GM18507 (cell line): Measurements from ENCODE around the gene LRPPRC.
"Not testable (repeated sequence)": the region's sequence is repeated elsewhere in the genome, so short reads cannot be mapped to it uniquely, and the experiment has no call there.

ENCODE experiments used
- DNase-seq: peaks from one replicate; pipeline ENCODE4 v3.0.0; 2011; ENCODE audit warnings: low read depth; ENCODE audit not compliant: insufficient read length; ENCODE audit errors: extremely low spot score
- FAIRE-seq: peaks from 2 replicates; lab custom pipeline; 2011; peaks lifted over from hg19 to GRCh38; lab: Jason Lieb, UNC

LRPPRC gene

GRCh38 chr2:43995733-43996533 is at the start of gene LRPPRC:
LRPPRC (minus strand) TSS chr2:43995989; CDS start chr2:43995947, 42 bp downstream.
- DNase-seq (peak; percentile 92), FAIRE-seq (peak; percentile 96)

GRCh38 chr2:44045061-44045460 is 49.3 kb upstream of the LRPPRC start:
- FAIRE-seq (no peak), DNase-seq (no peak)

GRCh38 chr2:44044281-44044720 is 48.5 kb upstream of the LRPPRC start:
- DNase-seq: peak; percentile 75
- FAIRE-seq: peak; percentile 86

- no peak for FAIRE-seq
Observed at GRCh38 chr2:44040365-44040764, 44.6 kb upstream of the LRPPRC start.

GRCh38 chr2:44038277-44038676 is 42.5 kb upstream of the LRPPRC start:
- no peak for DNase-seq
- FAIRE-seq: no peak

More at GRCh38 chr2:44040365-44040764, 44.6 kb upstream of the LRPPRC start:
- DNase-seq: no peak

GRCh38 chr2:44037221-44037620 is 41.4 kb upstream of the LRPPRC start:
- DNase-seq (no peak), FAIRE-seq (no peak)

GRCh38 chr2:44033947-44034346 is 38.2 kb upstream of the LRPPRC start:
- FAIRE-seq: no peak
- DNase-seq: no peak

GRCh38 chr2:44027076-44027475 is 31.3 kb upstream of the LRPPRC start:
- FAIRE-seq, DNase-seq: not testable (repeated sequence)

GRCh38 chr2:44016282-44016681 is 20.5 kb upstream of the LRPPRC start:
- FAIRE-seq: no peak

GRCh38 chr2:44015239-44015638 is 19.4 kb upstream of the LRPPRC start:
- FAIRE-seq: no peak
- DNase-seq: no peak

More at GRCh38 chr2:44016282-44016681, 20.5 kb upstream of the LRPPRC start:
- no peak for DNase-seq

GRCh38 chr2:44013205-44013604 is 17.4 kb upstream of the LRPPRC start:
- not testable (repeated sequence) for FAIRE-seq, DNase-seq

GRCh38 chr2:44010266-44010665 is 14.5 kb upstream of the LRPPRC start:
- FAIRE-seq: no peak
- DNase-seq: no peak

- DNase-seq (no peak), FAIRE-seq (no peak)
Observed at GRCh38 chr2:44009136-44009735, 13.4 kb upstream of the LRPPRC start.

GRCh38 chr2:44005846-44006245 is 10.1 kb upstream of the LRPPRC start:
- no peak for DNase-seq
- no peak for FAIRE-seq

GRCh38 chr2:44004735-44005602 is 9.2 kb upstream of the LRPPRC start:
- FAIRE-seq: no peak
- no peak for DNase-seq

GRCh38 chr2:44001716-44002115 is 5.9 kb upstream of the LRPPRC start:
- FAIRE-seq (no peak), DNase-seq (no peak)

- DNase-seq: no peak
- no peak for FAIRE-seq
Observed at GRCh38 chr2:43998263-43998662, 2.5 kb upstream of the LRPPRC start.

- FAIRE-seq: no peak
- no peak for DNase-seq
Observed at GRCh38 chr2:43993437-43993836, 2.4 kb downstream of the LRPPRC start.

GRCh38 chr2:43989545-43989944 is 6.2 kb downstream of the LRPPRC start:
- FAIRE-seq (no peak), DNase-seq (no peak)

GRCh38 chr2:43986600-43986999 is 9.2 kb downstream of the LRPPRC start:
- FAIRE-seq (no peak), DNase-seq (no peak)
